Spleen (tissue), 11 donors: ENCODE data around the gene TMTC4. TPM values are rescaled to one million over a fixed set of nuclear protein-coding genes. Genes with fewer than 3 reads are reported as not detected.
"Not testable (repeated sequence)": the region's sequence is repeated elsewhere in the genome, so short reads cannot be mapped to it uniquely, and the experiment has no call there.

Experiments
- DNase-seq: peaks from one replicate; pipeline ENCODE4 v3.0.0-alpha.2; 2020
- H3K27ac ChIP-seq, 8 donors: fragments of 200-600 bp; sonication (generic) in 7 of 8; 1 replicate in 4 of 8; 2 replicates in 4 of 8; pipeline versions ENCODE4 v1.5.0 to v1.8.0; 2016 to 2021; ENCODE audit warnings: inconsistent platforms in 4 of 8, mild to moderate bottlenecking in 4 of 8, moderate library complexity in 1 of 8
- H3K27me3 ChIP-seq, 7 donors: fragments of 200-600 bp; sonication (generic) in 6 of 7; replicated peaks in 1 of 7; 1 replicate in 4 of 7; 2 replicates in 3 of 7; pipeline versions ENCODE4 v1.5.0 to v1.8.0; 2016 to 2021; ENCODE audit warnings: inconsistent platforms in 3 of 7, mild to moderate bottlenecking in 1 of 7
- H3K36me3 ChIP-seq, 6 donors: fragments of 200-600 bp; sonication (generic) in 5 of 6; 1 replicate in 4 of 6; 2 replicates in 2 of 6; pipeline versions ENCODE4 v1.5.0 to v1.8.0; 2016 to 2021; ENCODE audit warnings: inconsistent platforms in 2 of 6
- H3K4me1 ChIP-seq, 6 donors: fragments of 200-600 bp; sonication (generic) in 5 of 6; 1 replicate in 3 of 6; 2 replicates in 3 of 6; pipeline versions ENCODE4 v1.5.0 to v1.8.0; 2016 to 2021; ENCODE audit warnings: inconsistent platforms in 3 of 6
- H3K4me3 ChIP-seq, 8 donors: fragments of 200-600 bp; sonication (generic) in 7 of 8; 1 replicate in 4 of 8; 2 replicates in 4 of 8; pipeline versions ENCODE4 v1.5.0 to v1.8.0; 2016 to 2021; ENCODE audit warnings: inconsistent platforms in 4 of 8, mild to moderate bottlenecking in 4 of 8, moderate library complexity in 2 of 8
- H3K9me3 ChIP-seq, 8 donors: fragments of 200-600 bp; sonication (generic) in 7 of 8; 1 replicate in 4 of 8; 2 replicates in 4 of 8; pipeline versions ENCODE4 v1.5.0 to v1.8.0; 2016 to 2021; ENCODE audit warnings: inconsistent platforms in 4 of 8
- POLR2A ChIP-seq, 3 donors: fragments of 450-650 bp; IDR thresholded peaks; one replicate each; pipeline ENCODE4 v1.5.1; 2017; ENCODE audit warnings: antibody characterized with exemption in 3 of 3, mild to moderate bottlenecking in 1 of 3
- POLR2AphosphoS5 ChIP-seq, 3 donors: sonication (generic); formaldehyde crosslinking; IDR thresholded peaks; one replicate each; pipeline ENCODE4 v1.5.1; 2017; ENCODE audit warnings: antibody characterized with exemption in 3 of 3
- WGBS, 5 donors: extraction: QIAGEN DNeasy Blood & Tissue Kit in 3 of 5; methylation state at CpG; one replicate each; pipeline versions ENCODE4 v1.1.5 to v1.1.7; 2013 to 2018; 5-methylcytosine and 5-hydroxymethylcytosine counted together
- intact Hi-C: fragments of 100-400 bp; cut with DNase I; formaldehyde crosslinking; loops from one replicate; pipeline ENCODE4 v1.15.0; 2023; ENCODE audit warnings: low total_unique reads
- polyA plus RNA-seq, 3 donors: library from polyadenylated mRNA; stranded (reverse); fragments of 200-250 nt; gene quantifications; one replicate each; pipeline ENCODE4 v1.2.1, GENCODE V29; 2013
- total RNA-seq, 7 donors: library from RNA; depleted of rRNA in 3 of 7; stranded (reverse); fragments of >200 nt in 3 of 7; fragmentation: NEBNext Ultra II Directional in 4 of 7; extraction: Animal tissue kit (Norgen Biotek cat#: 25700) in 4 of 7; gene quantifications; one replicate each; pipeline versions ENCODE4 v1.1.0 to v1.2.1, GENCODE V29; 2016 to 2021
- TF ChIP-seq, protein P1 (sequence below), 11 experiments: fragments of 200-600 bp in 7 of 11; fragments of 450-650 bp in 4 of 11; sonication (generic) in 4 of 11; IDR thresholded peaks in 8 of 11; conservative IDR thresholded peaks in 3 of 11; 1 replicate in 7 of 11; 2 replicates in 4 of 11; pipeline versions ENCODE4 v1.4.0 to v1.8.0; 2016 to 2021; ENCODE audit warnings: antibody characterized with exemption in 11 of 11, inconsistent platforms in 4 of 11, mild to moderate bottlenecking in 1 of 11
- donor health status: healthy with polysubstance abuse.
- donor health status: DM: no; HTN: no; CAD: no; lungs with moderate emphysema.
- donor health status: DM: no; HTN: no; CAD: no.
- donor health status: Bipolar disorder and iron deficiency.
- donor health status: healthy.
- donor health status: DM: no; HTN: no; CAD: no.
- donor health status: DM: yes; HTN: yes; CAD: no.

The TMTC4 gene
- total and polyA plus RNA-seq, 10 donors, result 3.7 to 17.7 (median 12.1) TPM

DNA sequence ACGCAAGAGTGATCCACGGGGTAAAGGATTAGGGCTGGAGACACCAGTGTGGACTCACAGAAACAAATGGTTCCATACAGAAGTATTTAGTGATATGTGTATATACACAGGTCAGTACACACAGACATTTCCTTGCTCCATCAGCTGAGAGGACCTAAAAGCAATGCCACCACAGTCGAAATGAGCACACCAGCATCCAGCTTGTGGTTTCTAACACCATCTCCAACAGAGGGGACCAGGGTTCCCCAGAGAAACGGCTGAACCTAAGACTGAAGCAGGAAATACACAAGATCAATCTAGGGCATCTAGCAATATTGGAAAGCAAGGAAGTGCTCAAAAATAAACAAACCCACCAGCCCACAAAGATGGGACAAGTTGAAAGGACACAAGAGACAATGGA is 93.6 kb downstream of the TMTC4 start:
- H3K9me3 ChIP-seq, result no peaks in the 10 kb centered on the region
- 85 to 96% (median 92%) methylated on average over 4 of the region's 4 CpGs for WGBS, 5 donors
- DNase-seq, result no peak
- H3K27me3 ChIP-seq, result no peaks in the 10 kb centered on the region
- no peak overlapping the region for H3K27ac ChIP-seq
- intact Hi-C loops, result no loop called here
- no peaks in the 10 kb centered on the region for H3K4me1 ChIP-seq
- H3K36me3 ChIP-seq, result peaks cover 0 to 46% (median 0%) of the 10 kb centered on the region in 6 donors
- H3K4me3 ChIP-seq, result no peak overlapping the region
- TF ChIP-seq, protein P1, sequence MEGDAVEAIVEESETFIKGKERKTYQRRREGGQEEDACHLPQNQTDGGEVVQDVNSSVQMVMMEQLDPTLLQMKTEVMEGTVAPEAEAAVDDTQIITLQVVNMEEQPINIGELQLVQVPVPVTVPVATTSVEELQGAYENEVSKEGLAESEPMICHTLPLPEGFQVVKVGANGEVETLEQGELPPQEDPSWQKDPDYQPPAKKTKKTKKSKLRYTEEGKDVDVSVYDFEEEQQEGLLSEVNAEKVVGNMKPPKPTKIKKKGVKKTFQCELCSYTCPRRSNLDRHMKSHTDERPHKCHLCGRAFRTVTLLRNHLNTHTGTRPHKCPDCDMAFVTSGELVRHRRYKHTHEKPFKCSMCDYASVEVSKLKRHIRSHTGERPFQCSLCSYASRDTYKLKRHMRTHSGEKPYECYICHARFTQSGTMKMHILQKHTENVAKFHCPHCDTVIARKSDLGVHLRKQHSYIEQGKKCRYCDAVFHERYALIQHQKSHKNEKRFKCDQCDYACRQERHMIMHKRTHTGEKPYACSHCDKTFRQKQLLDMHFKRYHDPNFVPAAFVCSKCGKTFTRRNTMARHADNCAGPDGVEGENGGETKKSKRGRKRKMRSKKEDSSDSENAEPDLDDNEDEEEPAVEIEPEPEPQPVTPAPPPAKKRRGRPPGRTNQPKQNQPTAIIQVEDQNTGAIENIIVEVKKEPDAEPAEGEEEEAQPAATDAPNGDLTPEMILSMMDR (IDR thresholded peaks at IDR 0.05 in 8 of 11, conservative IDR thresholded peaks at IDR 0.05 in 3 of 11), result no peak
- TF ChIP-seq POLR2AphosphoS5 (IDR thresholded peaks at IDR 0.05) (no peak), POLR2A (IDR thresholded peaks at IDR 0.05) (no peak)

DNA sequence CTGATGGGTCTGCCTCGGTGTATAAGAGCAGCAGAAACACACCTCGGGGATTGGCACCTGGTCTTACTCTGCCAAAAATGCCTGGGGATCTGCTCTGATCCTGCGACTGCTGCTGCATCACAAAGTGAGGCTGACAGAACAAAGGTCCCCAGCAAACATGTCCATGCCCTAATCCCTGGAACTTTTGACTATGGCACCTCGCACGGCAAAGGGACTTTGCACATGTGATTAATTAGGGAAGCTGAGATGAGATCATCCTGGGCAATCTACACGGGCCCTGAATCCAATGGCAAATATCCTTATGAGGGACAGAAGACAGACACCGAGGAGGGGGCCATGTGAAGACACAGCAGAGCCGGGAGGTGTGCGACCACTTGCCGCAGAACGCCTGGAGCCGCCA is 94.5 kb downstream of the TMTC4 start:
- intact Hi-C loops, result no loop called here
- DNase-seq, result no peak

DNA sequence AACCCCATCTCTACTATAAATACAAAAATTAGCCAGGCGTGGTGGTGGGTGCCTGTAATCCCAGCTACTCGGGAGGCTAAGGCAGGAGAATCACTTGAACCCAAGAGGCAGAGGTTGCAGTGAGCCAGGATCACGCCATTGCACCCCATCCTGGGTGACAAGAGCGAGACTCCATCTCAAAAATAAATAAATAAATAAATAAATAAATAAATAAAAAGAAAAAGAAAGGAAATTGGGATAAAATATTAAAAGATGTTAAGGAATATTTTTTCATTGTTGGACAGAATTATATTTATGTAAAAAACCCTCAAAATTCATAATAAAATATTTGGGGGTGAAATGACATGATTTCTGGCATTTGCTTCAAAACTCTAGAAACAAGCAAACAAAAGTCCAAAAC is 97.4 kb downstream of the TMTC4 start:
- intact Hi-C loops, H3K27ac ChIP-seq: not testable (repeated sequence)
- WGBS, 5 donors, result 94 to 96% (median 96%) methylated on average over 4 of the region's 4 CpGs

More for the DNA sequence above, 94.5 kb downstream of the TMTC4 start:
- WGBS, 5 donors, result 95 to 97% (median 97%) methylated on average over 12 of the region's 12 CpGs
- H3K27me3 ChIP-seq, result no peaks in the 10 kb centered on the region
- H3K36me3 ChIP-seq, result peaks cover 0 to 46% (median 0%) of the 10 kb centered on the region in 6 donors
- no peak overlapping the region for H3K27ac ChIP-seq
- TF ChIP-seq POLR2AphosphoS5 (IDR thresholded peaks at IDR 0.05), result no peak
- TF ChIP-seq, protein P1 (IDR thresholded peaks at IDR 0.05 in 8 of 11, conservative IDR thresholded peaks at IDR 0.05 in 3 of 11), result no peak
- no peak for TF ChIP-seq POLR2A (IDR thresholded peaks at IDR 0.05)
- H3K4me3 ChIP-seq, result no peak overlapping the region
- no peaks in the 10 kb centered on the region for H3K9me3 ChIP-seq
- no peaks in the 10 kb centered on the region for H3K4me1 ChIP-seq

DNA sequence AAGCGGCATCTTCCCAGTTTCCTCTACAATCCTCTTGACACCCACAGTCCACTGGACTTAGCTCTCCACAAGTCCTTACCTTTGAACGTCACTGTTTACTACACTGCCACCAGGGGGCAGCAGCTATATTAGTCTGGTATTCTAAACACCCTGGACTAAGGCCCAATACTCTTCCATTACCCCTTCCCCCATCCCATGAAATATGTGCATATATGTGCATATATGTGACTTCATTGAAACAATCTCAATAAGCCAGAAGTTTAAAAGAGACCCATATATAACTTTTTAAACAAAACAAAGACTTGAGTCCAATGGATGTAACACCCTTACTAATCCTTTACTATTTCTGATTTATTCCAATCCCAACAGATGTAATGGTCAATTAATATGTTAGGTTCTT is 101.5 kb downstream of the TMTC4 start:
- H3K4me3 ChIP-seq, result no peak overlapping the region
- peaks cover 0 to 3% (median 0%) of the 10 kb centered on the region in 6 donors for H3K36me3 ChIP-seq
- WGBS, 5 donors, result 29 to 44% (median 33%) methylated on average over 2 of the region's 2 CpGs
- H3K27me3 ChIP-seq, result no peaks in the 10 kb centered on the region
- no peak for DNase-seq
- TF ChIP-seq POLR2AphosphoS5 (IDR thresholded peaks at IDR 0.05) (no peak), POLR2A (IDR thresholded peaks at IDR 0.05) (no peak)
- TF ChIP-seq, protein P1 (IDR thresholded peaks at IDR 0.05 in 8 of 11, conservative IDR thresholded peaks at IDR 0.05 in 3 of 11), result peak; percentile 43 to 81 (median 67)
- no peaks in the 10 kb centered on the region for H3K9me3 ChIP-seq
- H3K4me1 ChIP-seq, result no peaks in the 10 kb centered on the region
- no peak overlapping the region for H3K27ac ChIP-seq
- intact Hi-C loops, result loop anchor here (5.0 kb wide), 1 partner anchor 554 kb away; no protein-coding TSS in a partner anchor

More for the DNA sequence above, 97.4 kb downstream of the TMTC4 start:
- H3K36me3 ChIP-seq, result peaks cover 0 to 44% (median 0%) of the 10 kb centered on the region in 6 donors
- H3K4me1 ChIP-seq, H3K27me3 ChIP-seq, DNase-seq, H3K9me3 ChIP-seq, H3K4me3 ChIP-seq: not testable (repeated sequence)

DNA sequence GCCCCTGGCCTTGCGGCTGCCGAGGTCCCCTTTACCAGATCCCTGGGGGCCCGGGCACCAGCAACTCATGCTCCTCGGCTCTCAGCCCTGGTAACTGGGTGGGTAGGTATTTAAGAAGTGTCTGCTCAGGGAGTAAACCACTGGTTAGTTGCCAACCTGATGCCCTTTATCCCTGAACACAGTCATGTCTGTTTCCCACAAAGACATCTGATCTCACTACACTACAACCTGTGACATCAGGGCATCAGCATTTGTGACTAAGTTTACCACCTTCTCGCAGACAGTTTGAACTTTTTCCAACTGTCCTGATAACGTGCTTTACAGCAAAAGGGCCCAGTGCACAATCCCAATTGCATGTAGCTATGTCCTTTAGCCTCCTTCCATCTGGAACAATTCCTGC is 108.1 kb downstream of the TMTC4 start:
- peaks cover 0 to 11% (median 0%) of the 10 kb centered on the region in 8 donors for H3K9me3 ChIP-seq
- TF ChIP-seq, protein P1 (IDR thresholded peaks at IDR 0.05 in 8 of 11, conservative IDR thresholded peaks at IDR 0.05 in 3 of 11), result no peak
- TF ChIP-seq POLR2A (IDR thresholded peaks at IDR 0.05) (no peak), POLR2AphosphoS5 (IDR thresholded peaks at IDR 0.05) (no peak)
- H3K27ac ChIP-seq, result no peak overlapping the region
- H3K4me3 ChIP-seq, result no peak overlapping the region
- H3K4me1 ChIP-seq, result no peaks in the 10 kb centered on the region
- intact Hi-C loops, result no loop called here
- 92 to 95% (median 94%) methylated on average over 5 to 6 of the region's 6 CpGs for WGBS, 5 donors
- H3K27me3 ChIP-seq, result no peaks in the 10 kb centered on the region
- DNase-seq, result no peak
- peaks cover 0 to 14% (median 0%) of the 10 kb centered on the region in 6 donors for H3K36me3 ChIP-seq
